Nephron progenitor cell (in vitro differentiated cells): ENCODE measurements around the gene EML2.
A peak's percentile ranks its signal among the peaks of the same experiment; 100 is the strongest.

Source experiments
- DNase-seq: peaks from one replicate; pipeline ENCODE4 v3.0.0; 2021
- H3K27ac Mint-ChIP-seq: 2 replicates; pipeline ENCODE4 v1.8.0; 2021; ENCODE audit warnings: mild to moderate bottlenecking, moderate library complexity, mixed read lengths
- H3K27me3 Mint-ChIP-seq: 2 replicates; pipeline ENCODE4 v1.8.0; 2021; ENCODE audit warnings: mild to moderate bottlenecking, low read depth, mixed read lengths; ENCODE audit not compliant: poor library complexity
- H3K36me3 Mint-ChIP-seq: 2 replicates; pipeline ENCODE4 v1.8.0; 2021; ENCODE audit warnings: low read depth, mixed read lengths
- H3K4me1 Mint-ChIP-seq: 2 replicates; pipeline ENCODE4 v1.8.0; 2021; ENCODE audit warnings: mixed read lengths
- H3K4me3 Mint-ChIP-seq: 2 replicates; pipeline ENCODE4 v1.8.0; 2021; ENCODE audit warnings: mild to moderate bottlenecking, moderate library complexity, mixed read lengths
- H3K9me3 Mint-ChIP-seq: 2 replicates; pipeline ENCODE4 v1.8.0; 2021; ENCODE audit warnings: mild to moderate bottlenecking, moderate library complexity, mixed read lengths
- CTCF ChIP-seq: fragments of 200-600 bp; sonication (generic); IDR thresholded peaks from 2 replicates; pipeline ENCODE4 v1.5.0; 2021; ENCODE audit warnings: antibody characterized with exemption

Gene EML2

GRCh38 chr19:45571457-45572220 lies 67.6 kb downstream of the EML2 start:
- TF ChIP-seq CTCF, result no peak
- Mint-ChIP-seq H3K4me1 (peaks cover 19% of the 10 kb centered on the region), H3K27me3 (no peaks in the 10 kb centered on the region), H3K36me3 (no peaks in the 10 kb centered on the region), H3K4me3 (no peak overlapping the region), H3K9me3 (no peaks in the 10 kb centered on the region), H3K27ac (peak overlapping the region; percentile 96)
- DNase-seq, result no peak

GRCh38 chr19:45569619-45570421 lies 69.4 kb downstream of the EML2 start:
- peak; percentile 70 for TF ChIP-seq CTCF
- H3K27me3 Mint-ChIP-seq, result no peaks in the 10 kb centered on the region
- H3K4me3 Mint-ChIP-seq, result no peak overlapping the region
- H3K36me3 Mint-ChIP-seq, result no peaks in the 10 kb centered on the region
- peaks cover 16% of the 10 kb centered on the region for H3K4me1 Mint-ChIP-seq
- no peaks in the 10 kb centered on the region for H3K9me3 Mint-ChIP-seq
- H3K27ac Mint-ChIP-seq, result peak overlapping the region; percentile 68
- DNase-seq, result peak; percentile 79

GRCh38 chr19:45568732-45569131 lies 70.5 kb downstream of the EML2 start:
- H3K36me3 Mint-ChIP-seq, result no peaks in the 10 kb centered on the region
- no peak overlapping the region for H3K27ac Mint-ChIP-seq
- TF ChIP-seq CTCF, result no peak
- peaks cover 16% of the 10 kb centered on the region for H3K4me1 Mint-ChIP-seq
- DNase-seq, result no peak
- H3K9me3 Mint-ChIP-seq, result no peaks in the 10 kb centered on the region
- no peaks in the 10 kb centered on the region for H3K27me3 Mint-ChIP-seq
- H3K4me3 Mint-ChIP-seq, result no peak overlapping the region

- H3K9me3 Mint-ChIP-seq, result no peaks in the 10 kb centered on the region
- H3K36me3 Mint-ChIP-seq, result no peaks in the 10 kb centered on the region
- H3K4me1 Mint-ChIP-seq, result peaks cover 16% of the 10 kb centered on the region
- H3K27ac Mint-ChIP-seq, result no peak overlapping the region
- DNase-seq, result no peak
- H3K27me3 Mint-ChIP-seq, result no peaks in the 10 kb centered on the region
- no peak for TF ChIP-seq CTCF
- no peak overlapping the region for H3K4me3 Mint-ChIP-seq
These were observed 71.6 kb downstream of the EML2 start for GRCh38 chr19:45567609-45568008.

- Mint-ChIP-seq H3K9me3 (no peaks in the 10 kb centered on the region), H3K36me3 (peaks cover 5% of the 10 kb centered on the region), H3K4me1 (peaks cover 19% of the 10 kb centered on the region), H3K4me3 (no peak overlapping the region), H3K27ac (no peak overlapping the region), H3K27me3 (no peaks in the 10 kb centered on the region)
- TF ChIP-seq CTCF, result no peak
- DNase-seq, result no peak
These were observed 74.9 kb downstream of the EML2 start for GRCh38 chr19:45564131-45564780.
